GM08714 (cell line): Measurements from ENCODE around the gene TRIM49B.
"Not testable (repeated sequence)": the region's sequence is repeated elsewhere in the genome, so short reads cannot be mapped to it uniquely, and the experiment has no call there.

Experiments used
- H3K4me3 ChIP-seq: fragments of 200-500 bp; sonication (Bioruptor generic); 2 replicates; pipeline ENCODE4 v1.5.1; 2014; ENCODE audit warnings: mild to moderate bottlenecking, low read length, inconsistent platforms

TRIM49B gene, protein sequence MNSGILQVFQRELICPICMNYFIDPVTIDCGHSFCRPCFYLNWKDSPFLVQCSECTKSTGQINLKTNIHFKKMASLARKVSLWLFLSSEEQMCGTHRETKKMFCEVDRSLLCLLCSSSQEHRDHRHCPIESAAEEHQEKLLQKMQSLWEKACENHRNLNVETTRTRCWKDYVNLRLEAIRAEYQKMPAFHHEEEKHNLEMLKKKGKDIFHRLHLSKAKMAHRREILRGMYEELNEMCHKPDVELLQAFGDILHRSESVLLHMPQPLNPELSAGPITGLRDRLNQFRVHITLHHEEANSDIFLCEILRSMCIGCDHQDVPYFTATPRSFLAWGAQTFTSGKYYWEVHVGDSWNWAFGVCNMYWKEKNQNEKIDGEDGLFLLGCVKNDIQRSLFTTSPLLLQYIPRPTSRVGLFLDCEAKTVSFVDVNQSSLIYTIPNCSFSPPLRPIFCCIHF

DNA sequence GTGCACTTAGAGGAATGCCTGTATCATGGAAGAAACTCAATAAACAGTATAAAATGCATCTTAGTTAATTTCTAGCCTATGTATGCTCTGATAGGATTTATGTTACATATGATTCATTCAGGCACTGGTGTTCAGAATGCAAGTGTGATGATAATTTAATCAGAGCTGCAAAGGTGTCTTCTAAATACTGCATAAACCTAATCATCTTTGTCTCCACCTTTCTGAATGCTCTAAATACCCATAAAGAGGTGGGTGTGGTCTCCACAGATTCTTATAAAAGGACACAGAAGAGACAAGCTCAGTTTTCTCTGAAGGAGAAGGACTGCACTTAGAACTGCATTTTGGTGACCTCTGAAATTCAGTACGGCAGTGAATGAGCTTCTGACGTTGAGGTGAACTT is at the start of gene TRIM49B:
TSS of gene TRIM49B (plus strand) at position 301 of the 400 bp plus-strand sequence. CDS start 2,777 bp downstream, outside the sequence.
- not testable (repeated sequence) for H3K4me3 ChIP-seq

DNA sequence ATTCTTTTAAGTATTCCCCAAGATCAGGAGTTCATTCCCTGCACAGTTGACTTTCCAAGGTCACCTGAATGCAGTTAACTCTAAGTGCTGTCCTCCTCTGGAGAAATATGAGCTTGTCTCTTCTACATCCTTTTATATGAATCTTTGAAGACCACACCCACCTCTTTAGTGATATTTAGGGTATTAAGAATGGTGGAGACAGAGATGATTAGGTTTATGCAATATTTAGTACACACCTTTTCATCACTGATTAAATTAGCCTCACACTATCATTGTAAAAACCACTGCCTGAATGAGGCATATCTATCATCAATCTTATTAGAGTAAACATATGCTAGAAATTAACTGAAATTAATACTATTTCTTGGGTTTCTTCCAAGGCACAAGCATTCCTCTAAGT is 44.8 kb upstream of the TRIM49B start, which contains the start of gene TRIM51G:
TSS of gene TRIM51G (minus strand) at position 101 of the 400 bp plus-strand sequence. CDS start 2,190 bp downstream, outside the sequence.
- not testable (repeated sequence) for H3K4me3 ChIP-seq

DNA sequence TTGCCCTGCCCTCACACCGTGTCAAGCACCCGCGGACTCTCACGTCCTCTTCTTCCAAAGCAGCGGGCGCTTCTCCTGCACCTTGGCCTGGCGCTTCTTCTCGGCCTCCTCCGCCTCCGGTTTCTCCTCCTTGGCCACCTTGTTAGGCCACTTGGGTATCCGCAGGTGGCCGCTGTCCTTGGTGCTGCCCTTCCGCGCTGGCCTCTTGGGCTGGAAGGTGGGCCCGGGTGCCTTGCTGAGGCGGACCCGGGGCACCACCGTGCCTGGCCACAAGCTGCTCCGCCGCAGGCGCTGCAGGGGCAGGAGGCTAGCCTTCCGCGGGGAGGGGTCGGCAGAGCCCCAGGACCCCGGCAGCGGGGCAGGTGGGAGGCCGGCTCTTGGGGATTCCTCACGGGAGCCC is 19.6 kb downstream of the TRIM49B start:
- H3K4me3 ChIP-seq: not testable (repeated sequence)

DNA sequence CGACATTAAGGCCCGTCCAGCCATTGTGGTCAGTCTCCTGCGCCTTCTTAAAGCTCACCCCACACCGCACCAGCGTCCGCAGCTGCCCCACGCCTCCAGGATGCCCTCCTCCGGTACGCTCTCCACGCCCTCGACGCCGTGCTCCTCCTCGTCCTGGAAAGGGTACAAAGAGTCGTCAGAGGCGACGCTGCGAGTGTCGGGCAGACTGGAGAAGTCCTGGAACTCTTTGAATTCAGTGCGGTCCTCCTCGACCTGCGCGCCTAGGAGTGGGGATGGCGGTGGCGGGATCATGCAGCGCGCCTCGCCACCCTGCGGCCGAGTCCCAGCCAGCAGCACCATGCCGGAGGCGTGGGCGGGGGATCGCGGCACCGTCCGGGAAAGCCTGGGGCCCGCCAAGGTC is 21.2 kb downstream of the TRIM49B start:
- H3K4me3 ChIP-seq: not testable (repeated sequence)

DNA sequence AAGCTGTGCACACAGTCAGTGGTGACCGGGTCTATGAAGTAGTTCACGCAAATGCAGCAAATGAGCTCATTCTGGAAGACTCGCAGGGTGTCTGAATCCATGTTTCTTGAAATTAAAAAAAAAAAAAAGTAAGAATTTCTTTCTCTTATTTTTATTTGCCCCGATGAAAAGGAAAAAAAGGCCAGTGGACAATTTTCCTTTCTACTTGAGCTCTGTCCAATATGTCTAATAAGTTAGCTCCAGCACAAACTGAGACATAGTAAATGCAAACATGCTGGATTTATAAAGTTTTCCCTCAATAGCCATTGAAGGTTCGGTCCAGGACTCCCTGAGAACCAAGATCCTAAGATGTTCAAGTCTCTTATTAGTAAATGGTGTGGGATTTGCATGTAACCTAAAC is 30.4 kb downstream of the TRIM49B start, which contains the start of gene TRIM64C:
TSS of gene TRIM64C (minus strand) at position 101 of the 400 bp plus-strand sequence. CDS start at position 101, 0 bp downstream.
- not testable (repeated sequence) for H3K4me3 ChIP-seq

DNA sequence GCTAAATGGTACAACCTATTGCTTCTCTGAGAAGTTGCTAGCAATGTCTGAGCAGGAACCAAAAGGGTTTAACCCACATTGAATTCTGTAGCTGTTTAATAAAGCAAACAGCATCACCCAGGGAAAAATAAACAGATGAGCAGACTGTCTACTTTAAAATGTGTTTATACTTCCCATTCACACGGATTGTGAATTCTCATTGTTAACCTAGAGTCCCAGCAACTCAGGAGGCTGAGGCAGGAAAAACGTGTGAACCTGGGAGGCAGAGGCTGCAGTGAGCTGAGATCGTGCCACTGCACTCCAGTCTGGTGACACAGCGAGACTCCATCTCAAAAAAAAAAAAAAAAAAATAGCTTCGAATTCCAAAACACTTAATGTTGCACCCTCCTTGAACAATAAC is 41.3 kb downstream of the TRIM49B start:
- not testable (repeated sequence) for H3K4me3 ChIP-seq
